ENCODE results near the gene PGAP1. TPM values are rescaled to one million over a fixed set of nuclear protein-coding genes. Genes with fewer than 3 reads are reported as not detected.
A peak's percentile ranks its signal among the peaks of the same experiment; 100 is the strongest.

Gene PGAP1
- total RNA-seq, 2 experiments from 2014 or later, result 22.2 to 25.1 TPM

GRCh38 chr2:196891136-196891535 lies 35.4 kb downstream of the PGAP1 start:
- CTCF ChIA-PET, result interaction anchor here (0.9 to 1.4 kb wide), 5 partner anchors 15 to 677 kb away, joined by 3 to 4 read pairs (median 3); no protein-coding TSS in a partner anchor
- POLR2A ChIA-PET, result no interaction called here

GRCh38 chr2:196887431-196887830 lies 39.1 kb downstream of the PGAP1 start:
- Mint-ChIP-seq H3K27me3 (no peaks in the 10 kb centered on the region), H3K27ac (no peak overlapping the region), H3K4me3 (no peak overlapping the region), H3K9me3 (ENCODE audit: low read depth) (no peaks in the 10 kb centered on the region), H3K4me1 (no peaks in the 10 kb centered on the region), H3K36me3 (ENCODE audit: low read depth) (peaks cover 38% of the 10 kb centered on the region)
- POLR2A ChIA-PET, result no interaction called here
- DNase-seq, result no peak
- CTCF ChIA-PET, result interaction anchor here (1.0 kb wide), 1 partner anchor 14 kb away, joined by 3 read pairs; no protein-coding TSS in a partner anchor
- intact Hi-C loops (cut with DNase I, micrococcal nuclease), result no loop called here
- ATAC-seq, result no peak

More at GRCh38 chr2:196891136-196891535, 35.4 kb downstream of the PGAP1 start:
- intact Hi-C loops (cut with DNase I, micrococcal nuclease), result no loop called here
- no peaks in the 10 kb centered on the region for H3K9me3 Mint-ChIP-seq (ENCODE audit: low read depth)
- peaks cover 45% of the 10 kb centered on the region for H3K36me3 Mint-ChIP-seq (ENCODE audit: low read depth)
- H3K4me3 Mint-ChIP-seq, result no peak overlapping the region
- H3K27ac Mint-ChIP-seq, result no peak overlapping the region
- H3K4me1 Mint-ChIP-seq, result no peaks in the 10 kb centered on the region
- H3K27me3 Mint-ChIP-seq, result no peaks in the 10 kb centered on the region
- no peak for DNase-seq
- ATAC-seq, result no peak

- ATAC-seq, result no peak
- POLR2A ChIA-PET, result no interaction called here
- H3K36me3 Mint-ChIP-seq (ENCODE audit: low read depth), result peaks cover 42% of the 10 kb centered on the region
- H3K27ac Mint-ChIP-seq, result no peak overlapping the region
- H3K4me3 Mint-ChIP-seq, result no peak overlapping the region
- CTCF ChIA-PET, result no interaction called here
- H3K27me3 Mint-ChIP-seq, result no peaks in the 10 kb centered on the region
- peaks cover 4% of the 10 kb centered on the region for H3K9me3 Mint-ChIP-seq (ENCODE audit: low read depth)
- intact Hi-C loops (cut with DNase I, micrococcal nuclease), result no loop called here
- no peaks in the 10 kb centered on the region for H3K4me1 Mint-ChIP-seq
- no peak for DNase-seq
Observed at GRCh38 chr2:196884368-196884767, 42.1 kb downstream of the PGAP1 start.

- POLR2A ChIA-PET, result no interaction called here
- H3K9me3 Mint-ChIP-seq (ENCODE audit: low read depth), result peaks cover 2% of the 10 kb centered on the region
- H3K27me3 Mint-ChIP-seq, result no peaks in the 10 kb centered on the region
- ATAC-seq, result no peak
- no peaks in the 10 kb centered on the region for H3K4me1 Mint-ChIP-seq
- no peak for DNase-seq
- CTCF ChIA-PET, result interaction anchor here (0.8 to 1.6 kb wide), 3 partner anchors 15 to 103 kb away, joined by 3 read pairs; no protein-coding TSS in a partner anchor
- no peak overlapping the region for H3K27ac Mint-ChIP-seq
- peaks cover 23% of the 10 kb centered on the region for H3K36me3 Mint-ChIP-seq (ENCODE audit: low read depth)
- intact Hi-C loops (cut with DNase I, micrococcal nuclease), result no loop called here
- no peak overlapping the region for H3K4me3 Mint-ChIP-seq
Observed at GRCh38 chr2:196876364-196876763, 50.1 kb downstream of the PGAP1 start.

GRCh38 chr2:196875414-196875813 lies 51.1 kb downstream of the PGAP1 start:
- Mint-ChIP-seq H3K4me3 (no peak overlapping the region), H3K4me1 (no peaks in the 10 kb centered on the region), H3K9me3 (ENCODE audit: low read depth) (no peaks in the 10 kb centered on the region), H3K27ac (no peak overlapping the region), H3K27me3 (no peaks in the 10 kb centered on the region), H3K36me3 (ENCODE audit: low read depth) (peaks cover 23% of the 10 kb centered on the region)
- CTCF ChIA-PET, result interaction anchor here (1.5 kb wide), 1 partner anchor 16 kb away, joined by 3 read pairs; no protein-coding TSS in a partner anchor
- POLR2A ChIA-PET, result no interaction called here
- intact Hi-C loops (cut with DNase I, micrococcal nuclease), result no loop called here
- DNase-seq, result no peak
- ATAC-seq, result peak; percentile 47

- ChIA-PET POLR2A (no interaction called here), CTCF (no interaction called here)
- DNase-seq (no peak), ATAC-seq (no peak)
- intact Hi-C loops (cut with DNase I, micrococcal nuclease), result no loop called here
- no peaks in the 10 kb centered on the region for H3K27me3 Mint-ChIP-seq
- no peak overlapping the region for H3K4me3 Mint-ChIP-seq
- H3K27ac Mint-ChIP-seq, result no peak overlapping the region
- H3K4me1 Mint-ChIP-seq, result no peaks in the 10 kb centered on the region
- H3K9me3 Mint-ChIP-seq (ENCODE audit: low read depth), result no peaks in the 10 kb centered on the region
- peaks cover 19% of the 10 kb centered on the region for H3K36me3 Mint-ChIP-seq (ENCODE audit: low read depth)
Observed at GRCh38 chr2:196873511-196873910, 53.0 kb downstream of the PGAP1 start.

- ATAC-seq (no peak), DNase-seq (no peak)
- Mint-ChIP-seq H3K4me1 (no peaks in the 10 kb centered on the region), H3K27ac (no peak overlapping the region), H3K4me3 (no peak overlapping the region), H3K27me3 (no peaks in the 10 kb centered on the region), H3K36me3 (ENCODE audit: low read depth) (peaks cover 33% of the 10 kb centered on the region), H3K9me3 (ENCODE audit: low read depth) (peaks cover 8% of the 10 kb centered on the region)
- intact Hi-C loops (cut with DNase I, micrococcal nuclease), result no loop called here
- POLR2A ChIA-PET, result no interaction called here
- CTCF ChIA-PET, result interaction anchor here (0.6 to 0.9 kb wide), 2 partner anchors 467 to 520 kb away, joined by 3 to 4 read pairs; no protein-coding TSS in a partner anchor
Observed at GRCh38 chr2:196854629-196855028, 71.9 kb downstream of the PGAP1 start.

GRCh38 chr2:196853301-196854087 lies 73.0 kb downstream of the PGAP1 start:
- intact Hi-C loops (cut with DNase I, micrococcal nuclease), result no loop called here
- ATAC-seq (no peak), DNase-seq (no peak)
- no peaks in the 10 kb centered on the region for H3K27me3 Mint-ChIP-seq
- no peak overlapping the region for H3K27ac Mint-ChIP-seq
- H3K4me3 Mint-ChIP-seq, result no peak overlapping the region
- H3K9me3 Mint-ChIP-seq (ENCODE audit: low read depth), result peaks cover 2% of the 10 kb centered on the region
- ChIA-PET POLR2A (no interaction called here), CTCF (no interaction called here)
- no peaks in the 10 kb centered on the region for H3K4me1 Mint-ChIP-seq
- peaks cover 23% of the 10 kb centered on the region for H3K36me3 Mint-ChIP-seq (ENCODE audit: low read depth)

- intact Hi-C loops (cut with DNase I, micrococcal nuclease), result no loop called here
- ATAC-seq (no peak), DNase-seq (no peak)
- Mint-ChIP-seq H3K36me3 (ENCODE audit: low read depth) (peaks cover 20% of the 10 kb centered on the region), H3K9me3 (ENCODE audit: low read depth) (no peaks in the 10 kb centered on the region), H3K4me3 (no peak overlapping the region), H3K27ac (no peak overlapping the region), H3K4me1 (no peaks in the 10 kb centered on the region), H3K27me3 (no peaks in the 10 kb centered on the region)
- ChIA-PET POLR2A (no interaction called here), CTCF (interaction anchor here (0.9 kb wide), 1 partner anchor 35 kb away, joined by 3 read pairs; no protein-coding TSS in a partner anchor)
Observed at GRCh38 chr2:196851088-196851487, 75.4 kb downstream of the PGAP1 start.

- CTCF ChIA-PET, result interaction anchor here (0.7 kb wide), 1 partner anchor 114 kb away, joined by 3 read pairs; no protein-coding TSS in a partner anchor
- POLR2A ChIA-PET, result no interaction called here
Observed at GRCh38 chr2:196849895-196850294, 76.6 kb downstream of the PGAP1 start.

GRCh38 chr2:196846295-196846694 lies 80.2 kb downstream of the PGAP1 start:
- H3K36me3 Mint-ChIP-seq (ENCODE audit: low read depth), result peaks cover 25% of the 10 kb centered on the region
- ATAC-seq (no peak), DNase-seq (no peak)
- intact Hi-C loops (cut with DNase I, micrococcal nuclease), result no loop called here
- no peaks in the 10 kb centered on the region for H3K9me3 Mint-ChIP-seq (ENCODE audit: low read depth)
- ChIA-PET POLR2A (no interaction called here), CTCF (interaction anchor here (0.7 to 0.8 kb wide), 2 partner anchors 213 to 295 kb away, joined by 3 read pairs; no protein-coding TSS in a partner anchor)
- no peak overlapping the region for H3K4me3 Mint-ChIP-seq
- H3K27me3 Mint-ChIP-seq, result no peaks in the 10 kb centered on the region
- no peaks in the 10 kb centered on the region for H3K4me1 Mint-ChIP-seq
- no peak overlapping the region for H3K27ac Mint-ChIP-seq

More at GRCh38 chr2:196849895-196850294, 76.6 kb downstream of the PGAP1 start:
- no peaks in the 10 kb centered on the region for H3K9me3 Mint-ChIP-seq (ENCODE audit: low read depth)
- no peak for DNase-seq
- H3K4me3 Mint-ChIP-seq, result no peak overlapping the region
- no peaks in the 10 kb centered on the region for H3K4me1 Mint-ChIP-seq
- H3K27ac Mint-ChIP-seq, result no peak overlapping the region
- intact Hi-C loops (cut with DNase I, micrococcal nuclease), result no loop called here
- H3K27me3 Mint-ChIP-seq, result no peaks in the 10 kb centered on the region
- peaks cover 23% of the 10 kb centered on the region for H3K36me3 Mint-ChIP-seq (ENCODE audit: low read depth)
- ATAC-seq, result no peak

GRCh38 chr2:196845371-196845770 lies 81.1 kb downstream of the PGAP1 start:
- ATAC-seq (no peak), DNase-seq (no peak)
- Mint-ChIP-seq H3K36me3 (ENCODE audit: low read depth) (peaks cover 31% of the 10 kb centered on the region), H3K27me3 (no peaks in the 10 kb centered on the region), H3K27ac (no peak overlapping the region), H3K4me3 (no peak overlapping the region), H3K4me1 (no peaks in the 10 kb centered on the region), H3K9me3 (ENCODE audit: low read depth) (no peaks in the 10 kb centered on the region)
- POLR2A ChIA-PET, result no interaction called here
- intact Hi-C loops (cut with DNase I, micrococcal nuclease), result no loop called here
- CTCF ChIA-PET, result no interaction called here
